ENCODE measurements around the gene ZFAND4.
A peak's percentile ranks its signal among the peaks of the same experiment; 100 is the strongest.
"Not testable (repeated sequence)": the region's sequence is repeated elsewhere in the genome, so short reads cannot be mapped to it uniquely, and the experiment has no call there.

ZFAND4 gene

DNA sequence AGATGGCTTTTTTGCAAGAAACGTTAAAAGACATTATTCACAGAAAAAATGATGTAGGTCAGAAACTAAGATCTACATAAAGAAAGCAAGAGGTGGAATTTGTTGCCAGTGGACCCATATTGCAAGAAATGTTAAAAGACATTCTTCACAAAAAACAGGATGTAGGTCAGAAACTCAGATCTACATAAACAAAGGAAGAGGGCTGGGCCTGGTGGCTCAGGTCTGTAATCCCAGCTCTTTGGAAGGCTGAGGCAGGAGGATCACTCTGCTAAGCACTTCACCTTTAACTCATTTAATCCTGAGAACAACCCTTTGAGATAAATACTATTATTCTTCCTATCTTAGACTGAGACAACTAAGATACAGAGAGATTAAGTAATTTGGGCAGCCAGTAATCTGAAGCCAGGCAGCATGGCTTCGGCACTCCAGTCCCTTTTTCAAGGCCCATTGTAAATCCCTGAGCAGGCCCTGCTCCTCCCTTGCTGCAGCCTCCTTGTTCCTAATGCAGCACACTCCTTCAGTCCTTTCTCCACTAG is 11.6 kb downstream of the ZFAND4 start:
- peak; percentile 19 for DNase-seq (ENCODE audit: low read depth)
- TF ChIP-seq, protein P1, sequence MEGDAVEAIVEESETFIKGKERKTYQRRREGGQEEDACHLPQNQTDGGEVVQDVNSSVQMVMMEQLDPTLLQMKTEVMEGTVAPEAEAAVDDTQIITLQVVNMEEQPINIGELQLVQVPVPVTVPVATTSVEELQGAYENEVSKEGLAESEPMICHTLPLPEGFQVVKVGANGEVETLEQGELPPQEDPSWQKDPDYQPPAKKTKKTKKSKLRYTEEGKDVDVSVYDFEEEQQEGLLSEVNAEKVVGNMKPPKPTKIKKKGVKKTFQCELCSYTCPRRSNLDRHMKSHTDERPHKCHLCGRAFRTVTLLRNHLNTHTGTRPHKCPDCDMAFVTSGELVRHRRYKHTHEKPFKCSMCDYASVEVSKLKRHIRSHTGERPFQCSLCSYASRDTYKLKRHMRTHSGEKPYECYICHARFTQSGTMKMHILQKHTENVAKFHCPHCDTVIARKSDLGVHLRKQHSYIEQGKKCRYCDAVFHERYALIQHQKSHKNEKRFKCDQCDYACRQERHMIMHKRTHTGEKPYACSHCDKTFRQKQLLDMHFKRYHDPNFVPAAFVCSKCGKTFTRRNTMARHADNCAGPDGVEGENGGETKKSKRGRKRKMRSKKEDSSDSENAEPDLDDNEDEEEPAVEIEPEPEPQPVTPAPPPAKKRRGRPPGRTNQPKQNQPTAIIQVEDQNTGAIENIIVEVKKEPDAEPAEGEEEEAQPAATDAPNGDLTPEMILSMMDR (IDR thresholded peaks at IDR 0.05; ENCODE audit: insufficient read depth, low read depth, low read length, missing control alignments) = no peak
- H3K4me3 ChIP-seq (ENCODE audit: low read depth, low read length) = no peak overlapping the region

DNA sequence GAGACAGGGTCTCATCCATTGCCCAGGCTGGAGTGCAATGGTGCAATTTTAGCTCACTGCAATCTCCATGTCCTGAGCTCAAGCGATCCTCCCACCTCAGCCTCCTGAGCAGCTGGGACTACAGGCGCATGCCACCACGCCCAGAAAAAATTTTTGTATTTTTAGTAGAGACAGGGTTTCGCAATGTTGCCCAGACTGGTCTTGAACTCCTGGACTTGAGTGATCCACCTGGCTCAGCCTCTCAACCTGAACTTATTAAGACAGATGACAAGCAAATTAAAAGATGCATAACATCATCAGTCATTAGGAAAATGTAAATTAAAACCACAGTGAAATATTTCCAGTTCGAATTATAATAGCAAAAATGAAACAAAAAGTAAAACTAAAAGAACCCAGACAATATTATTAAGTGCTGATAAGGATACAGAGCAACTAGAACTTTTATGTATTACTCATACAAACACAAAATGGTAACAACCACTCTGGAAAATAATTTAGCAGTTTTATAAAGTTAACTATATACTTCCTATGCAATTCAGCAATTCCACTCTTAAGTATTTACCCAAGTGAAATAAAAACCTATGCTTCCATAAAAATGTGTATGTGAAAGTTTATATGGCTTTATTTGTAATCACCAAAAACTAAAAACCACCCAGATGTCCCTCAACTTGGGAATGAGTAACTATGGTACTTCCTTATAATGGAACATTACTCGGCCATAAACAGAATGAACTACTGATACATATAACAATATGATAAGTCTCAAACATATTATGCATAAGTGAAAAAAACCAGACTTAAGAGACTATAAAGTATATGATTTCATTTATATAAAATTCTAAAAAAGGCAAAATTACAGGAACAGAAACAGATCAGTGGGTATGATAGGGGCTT is 15.3 kb downstream of the ZFAND4 start:
- H3K4me3 ChIP-seq (ENCODE audit: low read depth, low read length) = no peak overlapping the region
- TF ChIP-seq, protein P1 (IDR thresholded peaks at IDR 0.05; ENCODE audit: insufficient read depth, low read depth, low read length, missing control alignments) = no peak

DNA sequence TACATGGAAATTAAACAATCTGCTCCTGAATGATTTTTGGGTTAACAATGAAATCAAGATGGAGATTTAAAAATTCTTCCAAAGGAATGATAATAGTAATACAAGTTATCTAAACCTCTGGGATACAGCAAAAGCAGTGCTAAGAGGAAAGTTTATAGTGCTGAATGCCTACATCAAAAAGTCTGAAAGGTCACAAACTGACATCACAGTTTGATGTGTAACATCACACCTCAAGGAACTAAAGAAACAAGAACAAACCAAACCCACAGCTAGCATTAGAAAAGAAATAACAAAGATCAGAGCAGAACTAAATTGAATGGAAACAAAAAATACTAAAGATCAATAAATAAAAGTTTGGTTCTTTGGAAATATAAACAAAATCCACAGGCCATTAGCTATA is 17.4 kb downstream of the ZFAND4 start:
- DNase-seq (ENCODE audit: low read depth) = no peak
- TF ChIP-seq, protein P1 (IDR thresholded peaks at IDR 0.05; ENCODE audit: insufficient read depth, low read depth, low read length, missing control alignments) = no peak
- H3K4me3 ChIP-seq (ENCODE audit: low read depth, low read length) = no peak overlapping the region

More for the DNA sequence above, 15.3 kb downstream of the ZFAND4 start:
- no peak for DNase-seq (ENCODE audit: low read depth)

DNA sequence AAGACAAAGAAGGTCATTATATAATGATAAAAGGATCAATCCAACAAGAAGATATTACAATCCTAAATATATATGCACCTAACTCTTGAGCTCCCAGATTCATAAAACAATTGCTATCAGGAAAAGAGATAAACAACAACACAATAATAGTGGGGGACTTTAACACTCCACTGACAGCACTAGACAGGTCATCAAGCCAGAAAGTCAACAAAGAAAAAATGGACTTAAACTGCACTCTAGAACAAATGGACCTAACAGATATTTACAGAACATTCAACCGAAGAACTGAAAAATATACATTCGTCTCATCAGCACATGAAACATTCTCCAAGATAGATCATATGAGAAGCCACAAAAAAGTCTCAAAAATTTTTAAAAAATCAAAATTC is 17.8 kb downstream of the ZFAND4 start:
- not testable (repeated sequence) for DNase-seq (ENCODE audit: low read depth); H3K4me3 ChIP-seq (ENCODE audit: low read depth, low read length)

DNA sequence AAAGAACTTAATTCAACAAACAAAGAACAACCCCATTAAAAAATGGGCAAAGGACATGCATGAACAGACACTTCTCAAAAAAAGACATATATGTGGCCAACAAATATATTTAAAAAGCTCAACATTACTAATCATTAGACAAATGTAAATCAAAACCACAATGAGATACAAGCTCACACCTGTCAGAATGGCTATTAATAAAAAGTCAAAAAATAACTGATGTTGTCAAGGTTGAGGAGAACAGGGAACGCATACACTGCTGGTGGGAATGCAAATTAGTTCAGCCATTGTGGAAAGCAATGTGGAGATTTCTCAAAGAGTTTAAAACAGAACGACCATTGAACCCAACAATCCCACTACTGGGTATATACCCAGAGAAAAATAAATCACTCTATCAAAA is 19.1 kb downstream of the ZFAND4 start:
- peak; percentile 26 for DNase-seq (ENCODE audit: low read depth)
- TF ChIP-seq, protein P1 (IDR thresholded peaks at IDR 0.05; ENCODE audit: insufficient read depth, low read depth, low read length, missing control alignments) = no peak
- peak overlapping the region; percentile 22 for H3K4me3 ChIP-seq (ENCODE audit: low read depth, low read length)

DNA sequence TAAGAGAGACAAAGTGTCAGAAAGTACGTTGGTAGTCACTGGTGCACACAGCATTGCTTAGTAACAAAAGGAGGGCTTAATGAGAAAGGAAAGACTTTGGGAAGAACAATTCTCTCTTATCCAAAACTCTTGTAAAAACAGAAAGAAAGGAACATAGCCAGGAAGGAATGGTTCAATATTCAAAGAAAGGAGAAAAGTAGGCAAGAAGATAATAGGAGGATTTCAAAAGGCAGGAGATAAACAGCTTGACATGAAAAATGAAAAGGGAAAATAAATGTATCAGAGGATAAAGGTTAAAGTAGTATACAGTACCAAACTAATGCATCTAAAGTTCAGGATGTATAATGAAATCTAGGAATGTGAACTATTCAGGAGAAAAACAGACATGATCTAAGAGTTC is 20.1 kb downstream of the ZFAND4 start:
- H3K4me3 ChIP-seq (ENCODE audit: low read depth, low read length) = no peak overlapping the region
- DNase-seq (ENCODE audit: low read depth) = no peak
- TF ChIP-seq, protein P1 (IDR thresholded peaks at IDR 0.05; ENCODE audit: insufficient read depth, low read depth, low read length, missing control alignments) = no peak

DNA sequence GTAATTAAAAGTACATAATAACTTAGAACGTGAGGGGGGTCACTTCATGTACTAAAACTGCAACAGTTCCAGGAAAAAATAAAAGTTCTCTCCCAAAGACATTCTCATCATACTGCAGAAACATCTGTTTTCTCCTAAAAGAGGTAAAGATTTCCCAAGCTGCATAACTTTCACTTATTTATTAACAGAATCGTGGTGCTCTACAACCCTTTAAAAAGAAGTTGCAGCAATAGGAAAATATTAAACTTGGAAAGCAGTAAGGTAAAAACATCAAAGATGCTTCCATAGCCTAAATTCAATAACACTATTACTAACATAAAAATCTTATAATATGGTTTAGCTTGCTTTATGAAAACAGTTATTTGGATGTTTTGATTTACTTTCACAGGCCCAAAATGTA is 23.3 kb downstream of the ZFAND4 start:
- no peak overlapping the region for H3K4me3 ChIP-seq (ENCODE audit: low read depth, low read length)
- DNase-seq (ENCODE audit: low read depth) = no peak

More for the DNA sequence above, 23.3 kb downstream of the ZFAND4 start:
- TF ChIP-seq, protein P1 (IDR thresholded peaks at IDR 0.05; ENCODE audit: insufficient read depth, low read depth, low read length, missing control alignments) = no peak

Data from GM12865 (cell line).